Peyer's patch (tissue), 4 donors: ENCODE results near the gene TNFRSF4.

Experiments used
- POLR2A ChIP-seq, 2 donors: fragments of 450-650 bp; IDR thresholded peaks; one replicate each; pipeline ENCODE4 v1.5.1; 2017; ENCODE audit warnings: antibody characterized with exemption in 2 of 2, mild to moderate bottlenecking in 2 of 2, moderate library complexity in 2 of 2
- TF ChIP-seq, protein P1 (sequence below), 6 experiments: fragments of 450-650 bp in 4 of 6; fragments of 200-600 bp in 2 of 6; sonication (generic) in 1 of 6; IDR thresholded peaks; one replicate each; pipeline ENCODE4 v1.5.1; 2017 to 2019; ENCODE audit warnings: antibody characterized with exemption in 6 of 6, mild to moderate bottlenecking in 3 of 6, moderate library complexity in 1 of 6

DNA sequence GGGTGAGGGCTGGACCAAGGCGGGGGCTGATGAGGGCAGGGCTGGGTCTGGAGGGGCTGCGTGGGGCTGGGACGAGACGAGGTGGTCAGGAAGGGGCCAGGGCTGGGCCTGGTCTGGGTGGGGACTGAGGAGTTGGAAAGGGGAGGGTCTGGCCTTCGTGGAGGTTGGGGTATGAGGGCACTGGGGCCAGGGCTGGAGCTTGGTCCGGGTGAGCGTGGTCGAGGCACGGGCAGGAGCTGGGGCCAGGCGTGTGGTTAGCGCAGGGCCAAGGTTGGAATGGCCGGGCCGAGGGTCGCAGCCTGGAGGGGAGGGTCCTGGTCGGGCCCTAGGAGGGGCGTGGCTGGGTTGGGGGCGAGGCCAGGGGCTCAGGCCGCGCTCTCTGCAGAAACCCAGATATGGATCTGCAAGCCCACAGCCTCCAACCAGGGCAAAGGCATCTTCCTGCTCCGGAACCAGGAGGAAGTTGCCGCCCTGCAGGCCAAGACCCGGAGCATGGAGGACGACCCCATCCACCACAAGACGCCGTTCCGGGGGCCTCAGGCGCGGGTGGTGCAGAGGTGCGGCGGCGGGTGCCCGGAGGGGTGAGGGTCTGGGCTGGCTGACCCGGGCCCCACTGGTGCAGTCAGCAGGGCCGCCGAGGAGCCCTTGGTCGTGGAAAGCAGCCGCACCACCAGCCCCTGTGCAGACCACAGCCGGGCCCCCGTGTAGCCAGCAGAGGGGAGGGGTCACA is 31.3 kb downstream of the TNFRSF4 start:
- TF ChIP-seq, protein P1, sequence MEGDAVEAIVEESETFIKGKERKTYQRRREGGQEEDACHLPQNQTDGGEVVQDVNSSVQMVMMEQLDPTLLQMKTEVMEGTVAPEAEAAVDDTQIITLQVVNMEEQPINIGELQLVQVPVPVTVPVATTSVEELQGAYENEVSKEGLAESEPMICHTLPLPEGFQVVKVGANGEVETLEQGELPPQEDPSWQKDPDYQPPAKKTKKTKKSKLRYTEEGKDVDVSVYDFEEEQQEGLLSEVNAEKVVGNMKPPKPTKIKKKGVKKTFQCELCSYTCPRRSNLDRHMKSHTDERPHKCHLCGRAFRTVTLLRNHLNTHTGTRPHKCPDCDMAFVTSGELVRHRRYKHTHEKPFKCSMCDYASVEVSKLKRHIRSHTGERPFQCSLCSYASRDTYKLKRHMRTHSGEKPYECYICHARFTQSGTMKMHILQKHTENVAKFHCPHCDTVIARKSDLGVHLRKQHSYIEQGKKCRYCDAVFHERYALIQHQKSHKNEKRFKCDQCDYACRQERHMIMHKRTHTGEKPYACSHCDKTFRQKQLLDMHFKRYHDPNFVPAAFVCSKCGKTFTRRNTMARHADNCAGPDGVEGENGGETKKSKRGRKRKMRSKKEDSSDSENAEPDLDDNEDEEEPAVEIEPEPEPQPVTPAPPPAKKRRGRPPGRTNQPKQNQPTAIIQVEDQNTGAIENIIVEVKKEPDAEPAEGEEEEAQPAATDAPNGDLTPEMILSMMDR (IDR thresholded peaks at IDR 0.05) = no peak
- no peak for TF ChIP-seq POLR2A (IDR thresholded peaks at IDR 0.05)
